Measurements from ENCODE around the gene AVEN.
"Not testable (repeated sequence)": the region's sequence is repeated elsewhere in the genome, so short reads cannot be mapped to it uniquely, and the experiment has no call there.

Gene AVEN

GRCh38 chr15:34038871-34039789 is at the start of gene AVEN:
AVEN (minus strand) TSS chr15:34039204; CDS start chr15:34039046, 158 bp downstream.
- peak; percentile 74 for DNase-seq

GRCh38 chr15:34085746-34086145 is 46.7 kb upstream of the AVEN start:
- DNase-seq = no peak

- DNase-seq = no peak
Observed at GRCh38 chr15:34084086-34084485, 45.1 kb upstream of the AVEN start.

GRCh38 chr15:34079904-34080303 is 40.9 kb upstream of the AVEN start:
- no peak for DNase-seq

GRCh38 chr15:34078900-34079299 is 39.9 kb upstream of the AVEN start:
- DNase-seq = no peak

GRCh38 chr15:34076785-34077184 is 37.8 kb upstream of the AVEN start:
- no peak for DNase-seq

GRCh38 chr15:34070003-34070402 is 31.0 kb upstream of the AVEN start:
- no peak for DNase-seq

GRCh38 chr15:34065941-34066340 is 26.9 kb upstream of the AVEN start:
- DNase-seq = no peak

GRCh38 chr15:34065261-34065660 is 26.3 kb upstream of the AVEN start:
- no peak for DNase-seq

GRCh38 chr15:34064438-34064837 is 25.4 kb upstream of the AVEN start:
- no peak for DNase-seq

GRCh38 chr15:34059946-34060345 is 20.9 kb upstream of the AVEN start:
- no peak for DNase-seq

GRCh38 chr15:34059476-34059875 is 20.5 kb upstream of the AVEN start:
- DNase-seq = no peak

GRCh38 chr15:34056911-34057310 is 17.9 kb upstream of the AVEN start:
- no peak for DNase-seq

- no peak for DNase-seq
Observed at GRCh38 chr15:34055868-34056595, 17.0 kb upstream of the AVEN start.

GRCh38 chr15:34054081-34054707 is 15.2 kb upstream of the AVEN start:
- no peak for DNase-seq

- DNase-seq = not testable (repeated sequence)
Observed at GRCh38 chr15:34050385-34050784, 11.4 kb upstream of the AVEN start.

GRCh38 chr15:34049112-34049511 is 10.1 kb upstream of the AVEN start:
- DNase-seq = no peak

- no peak for DNase-seq
Observed at GRCh38 chr15:34047893-34048775, 9.1 kb upstream of the AVEN start.

- DNase-seq = no peak
Observed at GRCh38 chr15:34046471-34047145, 7.6 kb upstream of the AVEN start.

- DNase-seq = no peak
Observed at GRCh38 chr15:34043813-34044212, 4.8 kb upstream of the AVEN start.

GRCh38 chr15:34043391-34043790 is 4.4 kb upstream of the AVEN start:
- DNase-seq = no peak

- DNase-seq = no peak
Observed at GRCh38 chr15:34039790-34040113, 748 bp upstream of the AVEN start.
